ENCODE data around the gene FKBP2.

Gene FKBP2

DNA sequence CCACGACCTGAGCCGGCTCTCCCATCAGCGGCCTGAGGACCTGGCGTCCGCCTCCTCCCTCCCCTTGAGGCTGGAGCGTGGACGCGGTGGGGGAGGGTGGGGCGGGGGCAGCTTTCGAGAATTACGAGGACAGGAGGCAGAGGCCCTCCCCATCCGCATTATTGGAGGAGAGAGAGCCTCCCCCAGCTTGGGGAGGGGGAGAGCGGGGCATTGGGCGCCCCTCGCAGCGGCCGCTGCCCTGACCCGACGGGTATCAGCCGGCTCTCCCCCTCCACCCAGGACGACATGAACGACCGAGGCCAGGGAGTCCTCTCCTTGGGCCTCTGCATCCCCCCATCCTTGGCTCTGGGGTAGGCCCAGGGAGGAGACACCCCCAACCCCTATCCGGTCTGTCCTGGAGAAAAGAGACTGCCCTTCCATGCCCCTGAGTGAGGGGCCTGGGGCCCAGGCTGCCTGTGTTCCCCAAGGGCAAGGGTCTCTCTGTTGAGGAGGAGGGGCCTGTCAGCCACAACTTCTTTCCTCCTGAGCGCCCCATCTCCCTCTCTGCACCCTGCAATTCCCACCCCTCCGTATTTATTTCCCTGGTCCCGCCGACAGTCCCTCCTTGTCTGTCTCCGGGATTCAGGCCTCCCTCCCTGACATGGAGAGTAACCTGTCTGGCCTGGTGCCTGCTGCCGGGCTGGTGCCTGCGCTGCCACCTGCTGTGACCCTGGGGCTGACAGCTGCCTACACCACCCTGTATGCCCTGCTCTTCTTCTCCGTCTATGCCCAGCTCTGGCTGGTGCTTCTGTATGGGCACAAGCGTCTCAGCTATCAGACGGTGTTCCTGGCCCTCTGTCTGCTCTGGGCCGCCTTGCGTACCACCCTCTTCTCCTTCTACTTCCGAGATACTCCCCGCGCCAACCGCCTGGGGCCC lies 45.2 kb downstream of the FKBP2 start:
- DNase-seq (ENCODE audit: low read depth), result no peak

DNA sequence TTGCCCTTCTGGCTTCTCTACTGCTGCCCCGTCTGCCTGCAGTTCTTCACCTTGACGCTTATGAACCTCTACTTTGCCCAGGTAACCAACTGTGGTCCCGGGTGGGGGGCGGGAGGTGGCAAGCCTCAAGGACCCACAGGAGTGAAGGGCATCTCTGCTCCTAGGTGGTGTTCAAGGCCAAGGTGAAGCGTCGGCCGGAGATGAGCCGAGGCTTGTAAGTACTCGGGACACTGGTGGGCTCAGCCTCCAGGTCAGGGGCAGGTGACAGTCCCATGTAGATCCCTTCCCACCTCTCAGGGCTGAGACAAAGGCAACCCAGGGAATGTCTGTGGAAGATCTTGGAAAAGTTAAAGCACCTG lies 45.9 kb downstream of the FKBP2 start:
- no peak for DNase-seq (ENCODE audit: low read depth)

DNA sequence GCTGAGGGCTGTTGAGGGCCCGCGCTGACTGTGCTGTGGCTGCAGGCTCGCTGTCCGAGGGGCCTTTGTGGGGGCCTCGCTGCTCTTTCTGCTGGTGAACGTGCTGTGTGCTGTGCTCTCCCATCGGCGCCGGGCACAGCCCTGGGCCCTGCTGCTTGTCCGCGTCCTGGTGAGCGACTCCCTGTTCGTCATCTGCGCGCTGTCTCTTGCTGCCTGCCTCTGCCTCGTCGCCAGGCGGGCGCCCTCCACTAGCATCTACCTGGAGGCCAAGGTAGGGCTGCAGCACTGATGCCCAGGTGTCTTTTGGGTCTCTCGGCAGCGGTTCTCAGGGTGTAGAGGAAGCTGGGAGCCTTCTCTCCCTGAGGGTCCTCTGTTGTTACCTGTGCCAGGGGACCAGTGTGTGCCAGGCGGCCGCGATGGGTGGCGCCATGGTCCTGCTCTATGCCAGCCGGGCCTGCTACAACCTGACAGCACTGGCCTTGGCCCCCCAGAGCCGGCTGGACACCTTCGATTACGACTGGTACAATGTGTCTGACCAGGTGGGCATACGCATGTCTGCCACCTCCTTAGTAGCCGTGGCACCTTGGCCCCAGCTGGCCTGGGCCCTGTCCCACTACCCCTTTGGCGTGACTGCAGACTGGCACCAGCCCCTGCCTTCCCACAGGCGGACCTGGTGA lies 46.9 kb downstream of the FKBP2 start:
- DNase-seq (ENCODE audit: low read depth), result no peak

DNA sequence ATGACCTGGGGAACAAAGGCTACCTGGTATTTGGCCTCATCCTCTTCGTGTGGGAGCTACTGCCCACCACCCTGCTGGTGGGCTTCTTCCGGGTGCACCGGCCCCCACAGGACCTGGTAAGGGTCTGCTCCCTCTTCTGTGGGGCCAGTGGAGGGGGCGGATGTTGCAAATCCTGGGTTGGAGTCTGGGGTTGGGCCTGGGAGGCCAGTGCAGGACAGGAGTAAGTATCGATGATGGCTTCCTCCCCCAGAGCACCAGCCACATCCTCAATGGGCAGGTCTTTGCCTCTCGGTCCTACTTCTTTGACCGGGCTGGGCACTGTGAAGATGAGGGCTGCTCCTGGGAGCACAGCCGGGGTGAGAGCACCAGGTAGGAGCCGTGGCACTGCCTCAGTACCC lies 47.5 kb downstream of the FKBP2 start:
- no peak for DNase-seq (ENCODE audit: low read depth)

DNA sequence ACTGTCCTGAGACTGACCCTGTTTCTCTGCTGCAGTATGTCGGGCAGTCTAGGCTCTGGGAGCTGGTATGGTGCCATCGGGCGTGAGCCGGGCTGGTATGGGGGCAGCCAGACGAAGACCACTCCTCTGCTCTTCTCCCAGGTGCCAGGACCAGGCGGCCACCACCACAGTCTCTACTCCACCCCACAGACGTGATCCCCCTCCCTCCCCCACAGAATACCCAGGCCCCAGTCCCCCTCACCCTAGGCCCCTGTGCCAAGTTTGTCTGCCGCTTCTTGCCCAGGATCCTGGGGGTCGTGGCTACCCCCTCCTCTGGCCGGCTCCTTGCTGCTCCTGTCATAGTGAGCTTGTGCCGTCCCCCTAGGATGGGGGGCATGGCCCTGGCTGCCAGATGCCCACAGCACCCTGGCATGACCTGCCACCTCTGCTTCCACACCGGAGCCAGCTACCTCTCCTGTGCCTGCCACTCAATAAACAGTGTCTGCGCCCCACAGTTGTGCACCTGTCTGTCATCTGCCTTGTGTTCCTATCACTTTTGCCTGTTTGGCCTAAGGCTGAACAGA lies 48.2 kb downstream of the FKBP2 start:
- DNase-seq (ENCODE audit: low read depth), result no peak

DNA sequence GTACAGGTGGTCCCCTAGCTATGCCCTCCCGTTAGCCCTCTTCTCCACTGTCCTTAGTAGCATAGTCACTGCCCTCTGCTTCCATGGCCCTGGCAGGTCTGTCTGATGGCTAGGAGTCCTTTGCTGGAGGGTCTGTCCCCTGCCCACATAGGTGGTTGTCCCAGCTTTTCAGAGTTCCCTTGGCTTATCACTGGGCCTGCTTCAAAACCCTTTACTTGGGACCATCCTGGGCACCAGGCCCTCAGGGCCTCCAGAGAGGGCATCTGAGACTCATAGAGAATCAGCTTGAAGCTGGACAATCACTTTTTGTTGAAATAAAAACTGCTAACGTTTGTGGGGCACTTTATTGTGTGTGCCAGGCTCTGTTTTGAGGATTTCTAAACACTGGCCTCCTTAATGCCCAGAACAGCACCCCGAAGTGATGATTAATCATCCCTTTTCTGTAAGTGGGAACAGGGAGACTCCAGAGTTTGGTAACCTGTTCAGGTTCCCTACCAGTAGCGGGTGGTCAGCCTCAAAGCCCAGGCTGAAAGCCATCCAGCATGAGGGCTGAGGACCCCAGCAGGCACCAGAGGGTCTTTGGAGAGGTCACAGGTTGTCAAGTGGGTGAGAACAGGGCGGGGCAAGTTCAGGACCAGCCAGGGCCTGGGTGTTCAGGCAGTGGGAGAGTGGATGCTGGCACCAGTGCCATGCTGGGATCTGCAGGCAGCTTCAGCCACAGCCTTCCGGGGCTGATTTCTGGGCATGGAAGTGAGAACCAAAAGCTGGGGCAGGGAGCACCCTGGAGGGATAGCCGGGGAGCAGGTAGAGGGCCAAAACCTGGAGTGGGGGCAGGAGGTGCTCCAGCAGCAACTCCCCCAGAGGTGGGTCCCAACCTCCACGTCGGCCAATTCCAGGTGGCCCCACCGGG lies 49.7 kb downstream of the FKBP2 start:
- DNase-seq (ENCODE audit: low read depth), result no peak

DNA sequence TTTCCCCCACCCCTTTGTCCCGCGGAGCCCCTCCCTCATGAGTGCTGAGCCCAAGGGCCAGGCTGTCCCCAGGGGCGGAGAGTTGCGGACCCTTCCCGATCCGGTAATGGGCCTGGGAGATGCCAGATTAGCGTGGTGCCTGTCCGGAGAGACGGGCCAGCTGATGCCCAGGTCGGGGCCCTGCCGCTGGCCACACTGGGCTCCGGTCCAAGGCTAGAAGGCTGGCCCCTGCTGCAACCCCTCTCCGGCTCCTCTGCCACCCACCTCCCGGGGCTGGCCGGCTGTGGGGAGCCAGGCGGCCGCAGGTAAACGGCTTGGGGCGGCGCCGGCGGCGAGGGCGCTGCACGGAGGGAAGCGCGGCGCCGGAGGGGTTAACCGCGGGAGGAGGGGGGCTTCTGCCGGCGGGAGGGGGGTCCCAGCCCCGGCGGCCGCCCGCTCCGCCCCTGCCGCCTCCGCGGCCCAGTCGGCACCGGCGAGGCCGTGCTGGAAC lies 50.4 kb downstream of the FKBP2 start, which contains the start of gene KCNK4:
TSS of gene KCNK4 (plus strand) at position 41 of the 490 bp plus-strand sequence. CDS start 1,717 bp downstream, outside the sequence.
- DNase-seq (ENCODE audit: low read depth), result no peak

DNA sequence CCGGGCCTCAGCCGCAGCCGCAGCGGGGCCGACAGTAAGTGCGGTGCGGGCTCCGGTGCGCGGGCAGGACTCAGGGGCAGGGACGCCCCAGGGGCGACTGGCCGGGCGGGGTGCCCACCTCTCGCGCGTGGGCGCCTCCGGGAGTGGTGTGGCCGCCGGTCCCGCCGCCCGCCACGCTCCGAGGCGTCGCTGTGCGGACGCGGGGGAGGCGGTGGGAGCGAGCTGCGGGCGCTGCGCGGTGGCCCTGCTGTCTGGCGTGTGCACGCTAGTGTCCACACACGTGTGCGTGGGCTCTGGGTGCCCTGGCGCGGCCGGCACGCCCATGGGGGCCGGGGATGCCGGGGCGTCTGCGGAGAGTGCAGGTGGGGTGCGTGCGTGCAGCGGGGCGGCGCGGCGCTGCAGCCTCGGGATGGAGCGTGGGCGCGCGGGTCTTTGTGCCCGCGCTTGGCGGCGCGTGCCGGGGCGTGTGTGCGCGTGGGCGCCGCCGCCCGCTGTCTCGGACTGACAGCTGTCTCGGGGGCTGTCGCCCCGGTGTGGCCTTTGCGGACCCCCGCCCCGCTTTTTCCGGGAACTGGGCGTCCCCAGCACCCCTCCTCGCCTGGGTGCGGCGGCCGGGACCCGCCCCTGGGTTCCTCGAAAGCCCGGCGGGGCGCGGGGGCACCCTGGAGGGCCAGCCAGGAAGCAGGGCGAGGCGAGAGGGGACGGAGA lies 51.0 kb downstream of the FKBP2 start:
- DNase-seq (ENCODE audit: low read depth), result no peak

DNA sequence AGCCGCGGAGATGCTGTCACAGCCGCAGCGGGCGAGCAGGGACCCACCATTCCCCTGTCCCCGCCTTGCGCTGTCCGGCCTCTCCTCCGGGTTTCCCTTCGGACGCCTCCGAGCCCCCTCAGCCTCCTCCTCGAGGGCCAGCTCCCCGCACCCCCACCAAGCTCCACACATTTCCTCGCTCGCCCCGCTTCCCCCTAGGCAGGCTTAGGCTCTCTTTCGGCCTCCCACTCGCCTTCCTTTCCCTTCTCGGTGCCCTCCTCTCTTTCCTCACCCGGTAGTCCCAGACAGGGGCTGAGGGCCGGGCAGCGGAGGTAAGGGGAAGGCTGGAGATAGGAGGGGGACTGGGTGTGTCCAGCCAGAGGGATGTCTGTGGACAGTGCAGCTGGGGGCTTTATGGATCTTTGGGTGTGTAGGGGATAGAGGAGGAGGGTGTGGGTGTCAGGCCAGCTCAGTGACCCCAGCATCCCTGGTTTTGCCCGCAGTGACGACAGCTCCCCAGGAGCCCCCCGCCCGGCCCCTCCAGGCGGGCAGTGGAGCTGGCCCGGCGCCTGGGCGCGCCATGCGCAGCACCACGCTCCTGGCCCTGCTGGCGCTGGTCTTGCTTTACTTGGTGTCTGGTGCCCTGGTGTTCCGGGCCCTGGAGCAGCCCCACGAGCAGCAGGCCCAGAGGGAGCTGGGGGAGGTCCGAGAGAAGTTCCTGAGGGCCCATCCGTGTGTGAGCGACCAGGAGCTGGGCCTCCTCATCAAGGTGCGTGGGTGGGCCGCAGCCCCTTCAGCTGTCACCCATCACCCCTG lies 51.8 kb downstream of the FKBP2 start:
- DNase-seq (ENCODE audit: low read depth), result no peak
